DND-41 (cell line): ENCODE data around the gene TWF2.

Experiments used
- EZH2 ChIP-seq: IDR thresholded peaks from 3 replicates; pipeline ENCODE4 v1.6.1; 2012; ENCODE audit warnings: borderline replicate concordance, low read depth, mild to moderate bottlenecking, moderate library complexity, low read length, inconsistent platforms; ENCODE audit not compliant: severe bottlenecking
- TF ChIP-seq, protein P1 (sequence below): IDR thresholded peaks from 2 replicates; pipeline ENCODE4 v1.5.1; 2012; ENCODE audit warnings: borderline replicate concordance, low read length, moderate library complexity, mild to moderate bottlenecking; ENCODE audit not compliant: poor library complexity, severe bottlenecking; ENCODE audit errors: extremely low read depth

DNA sequence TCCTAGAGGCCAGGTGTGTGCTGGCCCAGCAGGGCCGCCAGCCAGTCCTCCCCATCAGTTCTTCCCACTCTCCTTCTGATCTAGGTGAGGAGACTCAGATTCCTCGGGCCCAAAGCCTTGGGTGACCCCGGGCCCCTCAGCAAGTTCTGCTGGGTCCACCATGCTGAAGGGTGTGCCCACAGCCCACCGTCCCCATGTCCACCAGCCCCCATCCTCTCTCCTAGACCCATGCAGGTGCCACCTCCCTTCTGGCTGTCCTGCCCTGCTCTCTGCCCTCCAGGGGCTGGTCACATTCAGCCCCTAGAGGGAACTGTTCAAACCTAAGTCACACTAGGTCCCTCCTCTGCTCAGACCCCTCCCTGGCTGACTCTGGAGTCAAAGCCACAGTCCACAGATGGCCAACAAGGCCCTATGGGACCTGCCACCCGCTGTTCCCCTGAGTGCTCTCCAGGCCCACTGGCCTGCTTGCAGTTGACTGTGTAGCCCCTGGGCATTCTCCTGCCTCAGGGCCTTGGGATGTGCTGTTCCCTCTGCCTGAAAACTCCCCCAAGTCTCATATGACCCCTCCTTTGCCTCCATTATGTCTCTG, 12.6 kb downstream of the TWF2 start:
- TF ChIP-seq, protein P1, sequence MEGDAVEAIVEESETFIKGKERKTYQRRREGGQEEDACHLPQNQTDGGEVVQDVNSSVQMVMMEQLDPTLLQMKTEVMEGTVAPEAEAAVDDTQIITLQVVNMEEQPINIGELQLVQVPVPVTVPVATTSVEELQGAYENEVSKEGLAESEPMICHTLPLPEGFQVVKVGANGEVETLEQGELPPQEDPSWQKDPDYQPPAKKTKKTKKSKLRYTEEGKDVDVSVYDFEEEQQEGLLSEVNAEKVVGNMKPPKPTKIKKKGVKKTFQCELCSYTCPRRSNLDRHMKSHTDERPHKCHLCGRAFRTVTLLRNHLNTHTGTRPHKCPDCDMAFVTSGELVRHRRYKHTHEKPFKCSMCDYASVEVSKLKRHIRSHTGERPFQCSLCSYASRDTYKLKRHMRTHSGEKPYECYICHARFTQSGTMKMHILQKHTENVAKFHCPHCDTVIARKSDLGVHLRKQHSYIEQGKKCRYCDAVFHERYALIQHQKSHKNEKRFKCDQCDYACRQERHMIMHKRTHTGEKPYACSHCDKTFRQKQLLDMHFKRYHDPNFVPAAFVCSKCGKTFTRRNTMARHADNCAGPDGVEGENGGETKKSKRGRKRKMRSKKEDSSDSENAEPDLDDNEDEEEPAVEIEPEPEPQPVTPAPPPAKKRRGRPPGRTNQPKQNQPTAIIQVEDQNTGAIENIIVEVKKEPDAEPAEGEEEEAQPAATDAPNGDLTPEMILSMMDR: no peak
- no peak for TF ChIP-seq EZH2
